ENCODE data around the gene LRMDA. TPM values are rescaled to one million over a fixed set of nuclear protein-coding genes. Genes with fewer than 3 reads are reported as not detected.
A peak's percentile ranks its signal among the peaks of the same experiment; 100 is the strongest.

LRMDA gene
- total and polyA plus RNA-seq, 2 of the 13 experiments (the other 11 are each of a cell fraction or from before 2014, with no cell fraction given), result 13.4 to 22.0 TPM

- TF ChIP-seq ZNF414 (CRISPR knock-in tag; IDR thresholded peaks at IDR 0.05) (0 out of 2 replicates have a peak, but pooled peaks have one; percentile 31), ZNF329 (CRISPR knock-in tag; IDR thresholded peaks at IDR 0.05; ENCODE audit: low read depth) (no peak), KAT7 (CRISPR knock-in tag; IDR thresholded peaks at IDR 0.05; ENCODE audit: borderline replicate concordance) (no peak), TBL1XR1 (IDR thresholded peaks at IDR 0.05; ENCODE audit: borderline replicate concordance, low read length, partially characterized antibody) (no peak), ZHX2 (IDR thresholded peaks at IDR 0.05; ENCODE audit: low read depth) (no peak), ZHX2 (CRISPR knock-in tag; IDR thresholded peaks at IDR 0.05; ENCODE audit: borderline replicate concordance) (no peak), KDM5B (CRISPR knock-in tag; IDR thresholded peaks at IDR 0.05; ENCODE audit: borderline replicate concordance) (no peak), ZNF138 (CRISPR knock-in tag; IDR thresholded peaks at IDR 0.05; ENCODE audit: low read depth) (no peak), HNRNPL (IDR thresholded peaks at IDR 0.05; ENCODE audit: low read depth, low read length) (0 out of 2 replicates have a peak, but pooled peaks have one; percentile 7), FOXJ3 (CRISPR knock-in tag; IDR thresholded peaks at IDR 0.05; ENCODE audit: borderline replicate concordance) (0 out of 2 replicates have a peak, but pooled peaks have one; percentile 21), GTF2F1 (IDR thresholded peaks at IDR 0.05; ENCODE audit: low read length) (no peak), ZNF747 (CRISPR knock-in tag; IDR thresholded peaks at IDR 0.05; ENCODE audit: borderline replicate concordance) (no peak), SALL1 (CRISPR knock-in tag; IDR thresholded peaks at IDR 0.05) (peak; percentile 25; the same call in 1 of the 2 replicates), ZNF547 (CRISPR knock-in tag; IDR thresholded peaks at IDR 0.05) (0 out of 2 replicates have a peak, but pooled peaks have one; percentile 11), ZNF569 (CRISPR knock-in tag; IDR thresholded peaks at IDR 0.05; ENCODE audit: borderline replicate concordance) (no peak), SAFB2 (CRISPR knock-in tag; IDR thresholded peaks at IDR 0.05; ENCODE audit: borderline replicate concordance, low read depth) (no peak), MLLT10 (CRISPR knock-in tag; IDR thresholded peaks at IDR 0.05) (no peak), ZBTB10 (CRISPR knock-in tag; IDR thresholded peaks at IDR 0.05; ENCODE audit: borderline replicate concordance) (no peak)
These were observed 719.5 kb downstream of the LRMDA start (continued) for GRCh38 chr10:76150876-76151288.

All from HepG2 (cell line).